K562 (cell line): ENCODE results near the gene SNX9. TPM values are rescaled to one million over a fixed set of nuclear protein-coding genes. Genes with fewer than 3 reads are reported as not detected.
A peak's percentile ranks its signal among the peaks of the same experiment; 100 is the strongest.

ENCODE experiments used
- ATAC-seq: fragments of 200-7000 bp; cut with Tn5 transposase; 3 replicates; pipeline ENCODE4 v1.9.1; 2020; ENCODE audit warnings: moderate library complexity
- BruUV-seq: library from RNA; stranded (reverse); fragments of 400-500 nt; replicated peaks from 2 replicates; lab custom pipeline; 2021; lab: Mats Ljungman, UMichigan
- CTCF ChIA-PET: fragments of 300-600 bp; formaldehyde crosslinking; extraction: SDS; loops from one replicate; lab custom pipeline; 2021; ENCODE audit warnings: low intra/inter-chr PET ratio; lab: Yijun Ruan, JAX
- POLR2A ChIA-PET: fragments of 300-600, 350-650 bp; sonication (Branson Sonifier 250); formaldehyde crosslinking; extraction: SDS; loops from one replicate; lab custom pipeline; 2021; ENCODE audit warnings: antibody characterized with exemption, inconsistent platforms; lab: Yijun Ruan, JAX
- DNase-seq, 4 experiments: peaks; one replicate each; pipeline versions ENCODE4 v3.0.0 to v3.0.0-alpha.2; 2011 to 2018; ENCODE audit warnings: low spot score in 3 of 4, mixed read lengths in 3 of 4; ENCODE audit errors: extremely low read depth in 1 of 4
- FAIRE-seq: peaks from 2 replicates; lab custom pipeline; 2011; peaks lifted over from hg19 to GRCh38; lab: Jason Lieb, UNC
- H2AFZ ChIP-seq: 2 replicates; pipeline ENCODE4 v1.6.0; 2011; ENCODE audit warnings: low read depth, low read length, control low read depth, inconsistent platforms
- H3K27ac ChIP-seq: fragments of 200-600 bp; 3 replicates; pipeline ENCODE4 v1.8.0; 2011; ENCODE audit warnings: low read depth, mild to moderate bottlenecking, control low read depth, inconsistent platforms, low read length, moderate library complexity, mixed read lengths; ENCODE audit errors: extremely low read depth
- H3K27me3 ChIP-seq, 2 experiments: fragments of 300-600 bp in 1 of 2; 2 replicates in 1 of 2; 3 replicates in 1 of 2; pipeline versions ENCODE4 v1.6.0 to v1.8.0; 2011; ENCODE audit warnings: inconsistent platforms in 2 of 2, low read length in 2 of 2, mild to moderate bottlenecking in 1 of 2, mixed read lengths in 1 of 2, moderate library complexity in 1 of 2; ENCODE audit not compliant: control insufficient read depth in 2 of 2, insufficient read depth in 2 of 2
- H3K36me3 ChIP-seq: fragments of 300-600 bp; 3 replicates; pipeline ENCODE4 v1.8.0; 2011; ENCODE audit warnings: mild to moderate bottlenecking, low read length, inconsistent platforms; ENCODE audit not compliant: control insufficient read depth, insufficient read depth
- H3K4me1 ChIP-seq, 2 experiments: fragments of 200-600 bp in 1 of 2; replicated peaks in 1 of 2; 2 replicates in 1 of 2; 3 replicates in 1 of 2; pipeline versions ENCODE4 v1.5.1 to v1.8.0; 2011; ENCODE audit warnings: inconsistent platforms in 2 of 2, low read length in 2 of 2, mild to moderate bottlenecking in 1 of 2, mixed read lengths in 1 of 2, moderate library complexity in 1 of 2; ENCODE audit not compliant: control insufficient read depth in 2 of 2, insufficient read depth in 2 of 2
- H3K4me2 ChIP-seq: 2 replicates; pipeline ENCODE4 v1.6.1; 2011; ENCODE audit warnings: low read length, control low read depth, inconsistent platforms, mixed read lengths; ENCODE audit not compliant: insufficient read depth
- H3K4me3 ChIP-seq: fragments of 200-600 bp; sonication (generic), shearing (Covaris generic); 2 replicates; pipeline ENCODE4 v1.5.1; 2016; ENCODE audit warnings: control low read depth, inconsistent platforms
- H3K79me2 ChIP-seq: fragments of 200-600 bp; 3 replicates; pipeline ENCODE4 v1.8.0; 2011; ENCODE audit warnings: low read length, inconsistent platforms; ENCODE audit not compliant: control insufficient read depth, insufficient read depth
- H3K9ac ChIP-seq, 2 experiments: 2 replicates each; pipeline versions ENCODE4 v1.6.0 to v1.6.1; 2011; ENCODE audit warnings: low read depth in 2 of 2, low read length in 2 of 2, control low read depth in 1 of 2, inconsistent platforms in 1 of 2, mild to moderate bottlenecking in 1 of 2, mixed read lengths in 1 of 2; ENCODE audit not compliant: insufficient read depth in 1 of 2
- H3K9me1 ChIP-seq: one replicate; pipeline ENCODE4 v1.6.0; 2011; ENCODE audit warnings: inconsistent platforms, mild to moderate bottlenecking, low read length, moderate library complexity; ENCODE audit not compliant: control insufficient read depth, insufficient read depth
- H3K9me3 ChIP-seq: replicated peaks from 2 replicates; pipeline ENCODE4 v1.5.1; 2011; ENCODE audit warnings: low read depth, low read length, inconsistent platforms; ENCODE audit not compliant: control insufficient read depth, insufficient read depth
- H4K20me1 ChIP-seq: replicated peaks from 2 replicates; pipeline ENCODE4 v1.6.1; 2011; ENCODE audit warnings: low read length, inconsistent platforms, mixed read lengths; ENCODE audit not compliant: control insufficient read depth, insufficient read depth
- KLF16 ChIP-seq: IDR thresholded peaks from 2 replicates; pipeline ENCODE4 v1.6.1; 2016; ENCODE audit warnings: antibody characterized with exemption
- SUPT5H ChIP-seq: fragments of 450-650 bp; IDR thresholded peaks from 2 replicates; pipeline ENCODE4 v1.6.1; 2016
- ZNF311 ChIP-seq: fragments of 250-450 bp; sonication (Bioruptor Pico); IDR thresholded peaks from 2 replicates; pipeline ENCODE4 v1.4.0; 2020; ENCODE audit warnings: mild to moderate bottlenecking, moderate library complexity
- WGBS: fragments of 100-300 bp; shearing (Covaris generic); methylation state at CpG from one replicate; pipeline ENCODE4 v1.1.6; 2016; ENCODE audit warnings: low coverage, mixed read lengths; ENCODE audit not compliant: insufficient coverage; ENCODE audit errors: missing lambda C conversion rate; 5-methylcytosine and 5-hydroxymethylcytosine counted together
- in situ Hi-C: fragments of 300-500 bp; cut with MboI; formaldehyde crosslinking; loops from 4 replicates; pipeline ENCODE4 v1.15.0; 2018; ENCODE audit warnings: inconsistent platforms, mixed read lengths
- intact Hi-C: fragments of 100-400 bp; cut with micrococcal nuclease; formaldehyde crosslinking; loops from 2 replicates; pipeline ENCODE4 v1.14.2; 2022
- polyA plus RNA-seq, 8 experiments: library from polyadenylated mRNA; depleted of rRNA in 4 of 8; stranded (reverse) in 5 of 8; unstranded in 3 of 8; fragments of >200 nt; fragmentation: Nextera tagmentation in 2 of 8; fragmentation: Illumina TruSeq in 1 of 8; extraction: Ambion mirVana in 2 of 8; extraction: Trizol in 1 of 8; gene quantifications; 2 replicates each; pipeline versions ENCODE4 v1.2.1 to v1.2.3, GENCODE V29; 2011 to 2014; ENCODE audit warnings: inconsistent platforms in 1 of 8, missing spikeins in 1 of 8
- total RNA-seq, 7 experiments: library from RNA; depleted of rRNA in 6 of 7; stranded (reverse); fragments of >200 nt in 6 of 7; fragmentation: Illumina TruSeq in 2 of 7; extraction: Trizol in 2 of 7; gene quantifications; 2 replicates each; pipeline versions ENCODE4 v1.2.1 to v1.2.3, GENCODE V29; 2011 to 2021; ENCODE audit warnings: low replicate concordance in 1 of 7
- TF ChIP-seq, protein P1 (sequence below): sonication (generic); formaldehyde crosslinking; IDR thresholded peaks from 2 replicates; pipeline ENCODE4 v1.8.1; 2023; ENCODE audit warnings: mild to moderate bottlenecking, missing genetic modification reagents, moderate library complexity
- TF ChIP-seq, protein P2 (sequence below): fragments of 450-650 bp; IDR thresholded peaks from 2 replicates; pipeline ENCODE4 v1.6.1; 2016; ENCODE audit warnings: missing biosample characterization, missing genetic modification characterization
- TF ChIP-seq, protein P3 (sequence below), 3 experiments: fragments of 200-800 bp in 1 of 3; sonication (Bioruptor generic) in 1 of 3; sonication (generic) in 1 of 3; formaldehyde crosslinking in 1 of 3; IDR thresholded peaks; 2 replicates each; pipeline versions ENCODE4 v1.6.1 to v1.8.0; 2016 to 2022; ENCODE audit warnings: mild to moderate bottlenecking in 2 of 3, missing compliant biosample characterization in 2 of 3, missing genetic modification characterization in 2 of 3, missing genetic modification reagents in 1 of 3
- TF ChIP-seq, protein P4 (sequence below): fragments of 250-450 bp; sonication (Bioruptor Pico); IDR thresholded peaks from 2 replicates; pipeline ENCODE4 v1.5.1; 2021; ENCODE audit warnings: mild to moderate bottlenecking
- TF ChIP-seq, protein P5 (sequence below), 2 experiments: fragments of 450-650 bp in 1 of 2; sonication (generic) in 1 of 2; formaldehyde crosslinking in 1 of 2; IDR thresholded peaks in 1 of 2; conservative IDR thresholded peaks in 1 of 2; 2 replicates each; pipeline versions ENCODE4 v1.6.1 to v1.8.1; 2016 to 2023; ENCODE audit warnings: mild to moderate bottlenecking in 2 of 2, moderate library complexity in 2 of 2, inconsistent platforms in 1 of 2, missing genetic modification reagents in 1 of 2

SNX9 gene
- total and polyA plus RNA-seq, 9 of the 15 experiments (the other 6 are each of a cell fraction or from before 2014, with no cell fraction given): 6.0 to 81.7 (median 57.1) TPM

DNA sequence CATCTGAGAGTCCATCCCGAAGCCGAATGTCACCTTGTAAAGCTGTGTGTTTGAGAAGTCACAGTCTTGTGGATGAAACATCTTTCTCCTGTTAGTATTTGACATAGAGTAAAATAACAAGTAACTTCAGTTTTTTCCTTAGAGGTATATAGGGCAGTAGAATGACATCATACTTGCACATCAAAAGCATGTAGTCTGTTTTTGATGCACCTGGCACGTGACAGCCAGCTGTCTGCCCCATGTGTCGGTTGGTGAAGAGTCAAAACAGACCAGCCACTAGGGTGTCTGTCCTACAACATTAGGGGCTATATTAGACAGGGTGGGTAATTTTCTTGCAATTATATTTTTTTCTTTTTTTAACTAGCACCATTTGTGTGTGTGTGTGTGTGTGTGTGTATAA lies 70.2 kb downstream of the SNX9 start:
- whole genome bisulfite sequencing: 84% methylated on average over 4 of the region's 4 CpGs
- Histone ChIP-seq H3K4me1 (peaks cover 9 to 32% of the 10 kb centered on the region in 2 experiments), H3K4me3 (no peak overlapping the region), H3K27ac (no peak overlapping the region), H3K9me3 (no peaks in the 10 kb centered on the region), H3K79me2 (peaks cover 40% of the 10 kb centered on the region), H3K9ac (no peak overlapping the region), H3K27me3 (no peaks in the 10 kb centered on the region), H4K20me1 (peaks cover 11% of the 10 kb centered on the region; the same call in 1 of the 2 replicates), H3K36me3 (peaks cover 73% of the 10 kb centered on the region), H3K9me1 (peaks cover 1% of the 10 kb centered on the region), H3K4me2 (no peak overlapping the region), H2AFZ (no peak overlapping the region)
- DNase-seq: no peak
- TF ChIP-seq, protein P1, sequence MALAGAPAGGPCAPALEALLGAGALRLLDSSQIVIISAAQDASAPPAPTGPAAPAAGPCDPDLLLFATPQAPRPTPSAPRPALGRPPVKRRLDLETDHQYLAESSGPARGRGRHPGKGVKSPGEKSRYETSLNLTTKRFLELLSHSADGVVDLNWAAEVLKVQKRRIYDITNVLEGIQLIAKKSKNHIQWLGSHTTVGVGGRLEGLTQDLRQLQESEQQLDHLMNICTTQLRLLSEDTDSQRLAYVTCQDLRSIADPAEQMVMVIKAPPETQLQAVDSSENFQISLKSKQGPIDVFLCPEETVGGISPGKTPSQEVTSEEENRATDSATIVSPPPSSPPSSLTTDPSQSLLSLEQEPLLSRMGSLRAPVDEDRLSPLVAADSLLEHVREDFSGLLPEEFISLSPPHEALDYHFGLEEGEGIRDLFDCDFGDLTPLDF (CRISPR knock-in tag): no peak
- TF ChIP-seq KLF16 (no peak), SUPT5H (0 out of 2 replicates have a peak, but pooled peaks have one; percentile 13), ZNF311 (CRISPR knock-in tag) (no peak)
- TF ChIP-seq, protein P2, sequence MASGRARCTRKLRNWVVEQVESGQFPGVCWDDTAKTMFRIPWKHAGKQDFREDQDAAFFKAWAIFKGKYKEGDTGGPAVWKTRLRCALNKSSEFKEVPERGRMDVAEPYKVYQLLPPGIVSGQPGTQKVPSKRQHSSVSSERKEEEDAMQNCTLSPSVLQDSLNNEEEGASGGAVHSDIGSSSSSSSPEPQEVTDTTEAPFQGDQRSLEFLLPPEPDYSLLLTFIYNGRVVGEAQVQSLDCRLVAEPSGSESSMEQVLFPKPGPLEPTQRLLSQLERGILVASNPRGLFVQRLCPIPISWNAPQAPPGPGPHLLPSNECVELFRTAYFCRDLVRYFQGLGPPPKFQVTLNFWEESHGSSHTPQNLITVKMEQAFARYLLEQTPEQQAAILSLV: no peak
- TF ChIP-seq, protein P3, sequence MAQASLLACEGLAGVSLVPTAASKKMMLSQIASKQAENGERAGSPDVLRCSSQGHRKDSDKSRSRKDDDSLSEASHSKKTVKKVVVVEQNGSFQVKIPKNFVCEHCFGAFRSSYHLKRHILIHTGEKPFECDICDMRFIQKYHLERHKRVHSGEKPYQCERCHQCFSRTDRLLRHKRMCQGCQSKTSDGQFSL (CRISPR knock-in tag; IDR thresholded peaks at IDR 0.05): no peak
- TF ChIP-seq, protein P3 (tag; IDR thresholded peaks at IDR 0.05): no peak
- TF ChIP-seq, protein P4, sequence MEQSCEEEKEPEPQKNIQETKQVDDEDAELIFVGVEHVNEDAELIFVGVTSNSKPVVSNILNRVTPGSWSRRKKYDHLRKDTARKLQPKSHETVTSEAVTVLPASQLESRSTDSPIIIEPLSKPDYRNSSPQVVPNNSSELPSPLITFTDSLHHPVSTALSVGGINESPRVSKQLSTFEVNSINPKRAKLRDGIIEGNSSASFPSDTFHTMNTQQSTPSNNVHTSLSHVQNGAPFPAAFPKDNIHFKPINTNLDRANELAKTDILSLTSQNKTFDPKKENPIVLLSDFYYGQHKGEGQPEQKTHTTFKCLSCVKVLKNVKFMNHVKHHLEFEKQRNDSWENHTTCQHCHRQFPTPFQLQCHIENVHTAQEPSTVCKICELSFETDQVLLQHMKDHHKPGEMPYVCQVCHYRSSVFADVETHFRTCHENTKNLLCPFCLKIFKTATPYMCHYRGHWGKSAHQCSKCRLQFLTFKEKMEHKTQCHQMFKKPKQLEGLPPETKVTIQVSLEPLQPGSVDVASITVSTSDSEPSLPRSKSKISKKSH: no peak
- TF ChIP-seq, protein P5, sequence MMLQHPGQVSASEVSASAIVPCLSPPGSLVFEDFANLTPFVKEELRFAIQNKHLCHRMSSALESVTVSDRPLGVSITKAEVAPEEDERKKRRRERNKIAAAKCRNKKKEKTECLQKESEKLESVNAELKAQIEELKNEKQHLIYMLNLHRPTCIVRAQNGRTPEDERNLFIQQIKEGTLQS (IDR thresholded peaks at IDR 0.05): peak; percentile 56
- TF ChIP-seq, protein P5 (CRISPR knock-in tag; conservative IDR thresholded peaks at IDR 0.05): no peak
- in situ Hi-C loops (no loop called here), intact Hi-C loops (no loop called here)
- ChIA-PET CTCF (no interaction called here), POLR2A (interaction anchor here (1.3 to 1.8 kb wide), 3 partner anchors 9 to 138 kb away, joined by 3 to 6 read pairs (median 4); no protein-coding TSS in a partner anchor)
- BruUV-seq: no TSS peak
- no peak for FAIRE-seq
- no peak for ATAC-seq
